Lower leg skin (tissue), 4 donors: Measurements from ENCODE around the gene TDRKH. TPM values are rescaled to one million over a fixed set of nuclear protein-coding genes. Genes with fewer than 3 reads are reported as not detected.
A peak's percentile ranks its signal among the peaks of the same experiment; 100 is the strongest.

ENCODE experiments used
- DNase-seq, 2 donors: peaks; one replicate each; pipeline ENCODE4 v3.0.0-alpha.2; 2019; ENCODE audit warnings: low spot score in 2 of 2
- H3K4me3 ChIP-seq: fragments of 200-600 bp; sonication (generic); 2 replicates; pipeline ENCODE4 v1.5.1; 2017; ENCODE audit warnings: mild to moderate bottlenecking, low read depth; ENCODE audit not compliant: poor library complexity, severe bottlenecking
- POLR2A ChIP-seq, 2 donors: fragments of 450-650 bp; IDR thresholded peaks; one replicate each; pipeline ENCODE4 v1.6.1; 2016 to 2017; ENCODE audit warnings: antibody characterized with exemption in 2 of 2, mild to moderate bottlenecking in 1 of 2, moderate library complexity in 1 of 2
- WGBS, 2 donors: methylation state at CpG; one replicate each; pipeline ENCODE4 v1.1.5; 2018; 5-methylcytosine and 5-hydroxymethylcytosine counted together
- intact Hi-C: fragments of 100-400 bp; cut with DNase I; formaldehyde crosslinking; loops from one replicate; pipeline ENCODE4 v1.15.0; 2023; ENCODE audit warnings: low total_unique reads
- total RNA-seq, 4 donors: library from RNA; depleted of rRNA; stranded (reverse); fragments of >200 nt; gene quantifications; one replicate each; pipeline ENCODE4 v1.1.0, GENCODE V29; 2016
- TF ChIP-seq, protein P1 (sequence below), 3 donors: fragments of 450-650 bp; IDR thresholded peaks; one replicate each; pipeline ENCODE4 v1.5.1; 2016; ENCODE audit warnings: antibody characterized with exemption in 3 of 3, mild to moderate bottlenecking in 3 of 3, moderate library complexity in 2 of 3

TDRKH gene
- total RNA-seq, result 1 to 10 TPM; 2.1 to 3.0 (median 2.6) TPM

DNA sequence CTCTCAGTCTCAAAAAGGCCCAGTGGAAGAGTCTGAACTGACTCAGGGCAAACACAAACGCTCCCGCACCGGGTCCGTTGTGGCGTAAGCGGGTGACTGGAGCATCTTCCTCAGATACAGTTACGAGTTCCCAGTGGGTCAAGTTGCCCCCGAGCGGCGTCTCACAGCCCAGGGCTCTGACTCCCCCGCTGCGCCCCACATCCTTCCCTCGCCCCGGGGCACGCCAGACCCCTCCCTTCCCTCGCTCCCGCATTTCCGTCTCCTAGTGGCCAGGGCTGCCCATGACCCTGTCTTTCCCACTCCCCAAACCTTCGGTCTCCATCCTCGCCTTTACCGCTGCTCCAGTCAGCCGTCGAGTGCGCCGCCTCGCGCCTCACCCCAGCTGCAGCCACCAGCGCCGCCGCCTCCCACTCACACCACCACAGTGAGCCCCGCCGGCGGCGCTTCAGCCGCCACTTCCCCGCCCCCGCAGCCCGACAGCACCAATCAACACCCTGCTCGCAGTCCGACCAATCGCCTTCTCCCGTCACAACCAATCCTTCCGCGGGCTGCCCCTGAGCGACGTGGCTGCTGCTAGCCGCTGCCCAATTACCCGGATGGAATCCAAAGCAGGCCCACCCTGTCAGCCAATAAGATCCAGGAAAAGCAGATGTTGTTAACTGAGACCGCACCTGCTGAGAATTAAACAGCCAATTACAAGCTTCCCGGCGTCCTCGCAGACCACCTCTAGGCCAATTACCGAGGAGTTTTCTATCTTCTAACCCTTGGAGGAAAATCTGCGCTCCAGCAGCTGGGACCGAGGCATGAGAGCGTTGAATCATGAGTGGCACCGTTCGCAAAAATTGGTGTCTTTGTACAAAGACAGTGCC, at the start of gene TDRKH:
Gene TDRKH, minus strand, starts transcription at position 430 of the 869 bp plus-strand sequence. CDS start 7,478 bp downstream, outside the sequence.
- H3K4me3 ChIP-seq, result peak within 1 kb of the TSS; percentile 48
- no peak for TF ChIP-seq POLR2A (IDR thresholded peaks at IDR 0.05)
- TF ChIP-seq, protein P1, sequence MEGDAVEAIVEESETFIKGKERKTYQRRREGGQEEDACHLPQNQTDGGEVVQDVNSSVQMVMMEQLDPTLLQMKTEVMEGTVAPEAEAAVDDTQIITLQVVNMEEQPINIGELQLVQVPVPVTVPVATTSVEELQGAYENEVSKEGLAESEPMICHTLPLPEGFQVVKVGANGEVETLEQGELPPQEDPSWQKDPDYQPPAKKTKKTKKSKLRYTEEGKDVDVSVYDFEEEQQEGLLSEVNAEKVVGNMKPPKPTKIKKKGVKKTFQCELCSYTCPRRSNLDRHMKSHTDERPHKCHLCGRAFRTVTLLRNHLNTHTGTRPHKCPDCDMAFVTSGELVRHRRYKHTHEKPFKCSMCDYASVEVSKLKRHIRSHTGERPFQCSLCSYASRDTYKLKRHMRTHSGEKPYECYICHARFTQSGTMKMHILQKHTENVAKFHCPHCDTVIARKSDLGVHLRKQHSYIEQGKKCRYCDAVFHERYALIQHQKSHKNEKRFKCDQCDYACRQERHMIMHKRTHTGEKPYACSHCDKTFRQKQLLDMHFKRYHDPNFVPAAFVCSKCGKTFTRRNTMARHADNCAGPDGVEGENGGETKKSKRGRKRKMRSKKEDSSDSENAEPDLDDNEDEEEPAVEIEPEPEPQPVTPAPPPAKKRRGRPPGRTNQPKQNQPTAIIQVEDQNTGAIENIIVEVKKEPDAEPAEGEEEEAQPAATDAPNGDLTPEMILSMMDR (IDR thresholded peaks at IDR 0.05), result peak in 1 of 3 donors; percentile 70
- 1% methylated on average over 57 to 58 of the region's 58 CpGs for WGBS, 2 donors
- intact Hi-C loops, result no loop called here
- peak; percentile 97 to 100 for DNase-seq

DNA sequence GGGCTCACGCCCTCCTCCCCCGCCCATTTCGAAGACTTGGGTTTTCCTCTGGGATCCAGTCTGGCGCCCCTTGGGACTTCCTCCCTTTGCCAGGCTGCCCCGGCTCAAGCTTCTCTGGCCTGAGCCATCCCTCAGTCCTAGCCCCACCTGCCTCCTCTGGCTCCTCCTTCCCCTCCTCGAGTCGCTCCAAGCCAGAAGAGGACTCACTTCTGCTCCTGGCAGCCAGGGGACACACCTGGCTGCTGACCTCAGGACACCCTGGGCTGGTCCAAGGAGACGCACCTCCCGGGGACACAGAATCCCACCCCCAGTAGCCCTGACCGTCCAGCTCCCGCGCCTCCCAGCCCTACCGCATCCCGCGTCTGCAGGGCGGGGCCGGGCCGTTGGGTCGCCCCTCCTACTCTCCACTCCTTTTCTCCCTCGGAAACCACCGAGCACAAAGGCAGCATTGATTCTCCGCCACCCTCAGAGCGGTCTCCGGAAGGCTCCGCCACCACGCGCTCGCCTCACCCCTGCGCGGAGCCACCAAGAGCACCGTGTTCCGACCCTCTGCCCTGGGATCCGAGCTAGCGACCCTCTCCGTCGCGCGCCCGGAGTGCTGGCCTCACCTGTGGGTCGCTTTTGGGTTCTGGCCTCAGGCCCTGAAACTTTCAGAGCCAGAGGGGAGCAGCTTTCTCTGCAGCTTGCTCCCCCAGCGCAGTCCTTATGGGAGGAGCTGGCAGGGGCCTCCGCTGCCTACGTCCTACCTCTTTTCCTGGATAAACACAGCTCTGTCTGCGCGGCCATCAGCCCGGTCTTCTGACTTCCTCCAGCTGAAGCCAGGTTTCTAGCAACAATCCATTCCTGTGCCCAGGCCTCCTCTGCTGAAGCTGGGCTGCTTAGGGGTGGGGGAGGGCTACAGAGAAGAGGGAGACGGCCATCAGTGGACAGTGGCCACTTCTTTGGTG, 49.4 kb upstream of the TDRKH start, which contains the start of gene C2CD4D:
Gene C2CD4D, minus strand, starts transcription at position 364 of the 947 bp plus-strand sequence. CDS start 831 bp downstream, outside the sequence.
- TF ChIP-seq, protein P1 (IDR thresholded peaks at IDR 0.05), result no peak
- no peak for TF ChIP-seq POLR2A (IDR thresholded peaks at IDR 0.05)
- H3K4me3 ChIP-seq, result peak within 1 kb of the TSS; percentile 10
- DNase-seq, result peak; percentile 53 to 91
- intact Hi-C loops, result loop anchor here (10.0 kb wide), 1 partner anchor 305 kb away; no protein-coding TSS in a partner anchor
- WGBS, 2 donors, result 7 to 18% methylated on average over 46 to 47 of the region's 47 CpGs

- no peak for TF ChIP-seq POLR2A (IDR thresholded peaks at IDR 0.05)
- TF ChIP-seq, protein P1 (IDR thresholded peaks at IDR 0.05), result no peak
- DNase-seq, result no peak
- WGBS, 2 donors, result 29 to 38% methylated on average over 16 of the region's 16 CpGs
- intact Hi-C loops, result loop anchor here (10.0 kb wide), 1 partner anchor 304 kb away; no protein-coding TSS in a partner anchor
- no peak overlapping the region for H3K4me3 ChIP-seq
Measured at GRCh38 chr1:151839082-151839412, 48.7 kb upstream of the TDRKH start.

GRCh38 chr1:151838222-151839081, 48.2 kb upstream of the TDRKH start:
- 16 to 43% methylated on average over 31 to 53 of the region's 117 CpGs for WGBS, 2 donors
- peak overlapping the region; percentile 10 for H3K4me3 ChIP-seq
- DNase-seq, result no peak
- intact Hi-C loops, result loop anchor here (10.0 kb wide), 1 partner anchor 304 kb away; no protein-coding TSS in a partner anchor
- TF ChIP-seq, protein P1 (IDR thresholded peaks at IDR 0.05), result no peak
- no peak for TF ChIP-seq POLR2A (IDR thresholded peaks at IDR 0.05)

- DNase-seq, result no peak
- TF ChIP-seq, protein P1 (IDR thresholded peaks at IDR 0.05), result no peak
- no peak for TF ChIP-seq POLR2A (IDR thresholded peaks at IDR 0.05)
- intact Hi-C loops, result loop anchor here (10.0 kb wide), 1 partner anchor 303 kb away; no protein-coding TSS in a partner anchor
- no peak overlapping the region for H3K4me3 ChIP-seq
- 43 to 56% methylated on average over 15 to 25 of the region's 26 CpGs for WGBS, 2 donors
Measured at GRCh38 chr1:151837884-151838221, 47.6 kb upstream of the TDRKH start.
